Natural killer cell treated with Interleukin-12 subunit alpha and Interleukin-12 subunit beta and Interleukin-15 and Interleukin-18, amount 100 ng/mL, for 72 hours (primary cell): ENCODE data around the gene OR13C8. TPM values are rescaled to one million over a fixed set of nuclear protein-coding genes. Genes with fewer than 3 reads are reported as not detected.
"Not testable (repeated sequence)": the region's sequence is repeated elsewhere in the genome, so short reads cannot be mapped to it uniquely, and the experiment has no call there.

Experiments
- ATAC-seq, 2 donors: fragments of 150-1000 bp; cut with Tn5 transposase in 1 of 2; sonication (Bioruptor Pico), chemical (Tn5 transposase) in 1 of 2; 2 replicates each; pipeline ENCODE4 v1.10.0; 2021
- DNase-seq: peaks from one replicate; pipeline ENCODE4 v3.0.0; 2022; ENCODE audit warnings: low spot score
- H3K27ac Mint-ChIP-seq, 2 donors: 1 replicate in 1 of 2; 2 replicates in 1 of 2; pipeline ENCODE4 v1.8.0; 2022; ENCODE audit warnings: mixed read lengths in 2 of 2, mild to moderate bottlenecking in 1 of 2, moderate library complexity in 1 of 2
- H3K27me3 Mint-ChIP-seq, 2 donors: 1 replicate in 1 of 2; 2 replicates in 1 of 2; pipeline ENCODE4 v1.8.0; 2022; ENCODE audit warnings: mixed read lengths in 2 of 2
- H3K36me3 Mint-ChIP-seq: one replicate; pipeline ENCODE4 v1.8.0; 2022; ENCODE audit warnings: mixed read lengths
- H3K4me1 Mint-ChIP-seq, 2 donors: 1 replicate in 1 of 2; 2 replicates in 1 of 2; pipeline ENCODE4 v1.8.0; 2022; ENCODE audit warnings: low read depth in 2 of 2, mixed read lengths in 2 of 2, mild to moderate bottlenecking in 1 of 2
- H3K4me3 Mint-ChIP-seq: one replicate; pipeline ENCODE4 v1.8.0; 2022; ENCODE audit warnings: mixed read lengths
- H3K9me3 Mint-ChIP-seq: 2 replicates; pipeline ENCODE4 v1.8.0; 2022; ENCODE audit warnings: mixed read lengths
- total RNA-seq, 2 donors: library from RNA; stranded (reverse); gene quantifications; one replicate each; pipeline ENCODE4 v1.2.3, GENCODE V29; 2022

Gene OR13C8
- total RNA-seq, 2 donors from 2014 or later, result not detected

DNA sequence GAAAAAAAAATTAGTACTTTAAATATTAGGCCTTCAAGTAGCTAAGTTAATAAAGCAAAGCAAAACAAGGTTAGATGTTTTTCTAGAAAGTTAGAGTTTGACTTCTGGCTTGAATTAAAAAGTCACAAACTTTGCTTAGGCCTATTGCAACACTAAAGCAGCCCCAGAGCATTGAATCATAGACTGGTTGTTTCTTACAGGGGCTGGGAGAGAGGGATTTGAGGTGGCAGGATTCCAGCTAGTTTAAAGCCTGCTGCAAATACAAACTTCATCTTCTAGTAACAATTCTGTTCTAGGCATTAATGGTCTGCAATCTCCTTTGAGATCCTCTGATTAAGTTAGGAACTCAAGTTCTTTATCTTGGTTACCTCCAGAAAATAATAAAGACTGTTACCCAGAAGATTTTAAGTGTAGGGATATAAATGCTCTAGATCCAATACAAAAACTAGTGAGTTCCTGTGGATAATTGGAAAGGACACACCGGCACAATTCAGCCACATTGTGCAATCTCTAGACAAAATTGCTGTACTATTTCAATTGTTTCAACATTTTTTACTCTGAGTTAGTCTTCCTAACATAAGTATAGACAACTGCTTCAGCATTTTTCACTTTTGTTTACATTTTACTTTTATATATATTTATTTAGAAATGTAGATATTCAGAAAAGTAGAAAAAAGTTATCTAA is 17.7 kb downstream of the OR13C8 start:
- Mint-ChIP-seq H3K4me3 (no peak overlapping the region), H3K36me3 (no peaks in the 10 kb centered on the region), H3K4me1 (no peaks in the 10 kb centered on the region), H3K9me3 (no peaks in the 10 kb centered on the region), H3K27ac (no peak overlapping the region), H3K27me3 (no peaks in the 10 kb centered on the region)
- DNase-seq (no peak), ATAC-seq (no peak)

DNA sequence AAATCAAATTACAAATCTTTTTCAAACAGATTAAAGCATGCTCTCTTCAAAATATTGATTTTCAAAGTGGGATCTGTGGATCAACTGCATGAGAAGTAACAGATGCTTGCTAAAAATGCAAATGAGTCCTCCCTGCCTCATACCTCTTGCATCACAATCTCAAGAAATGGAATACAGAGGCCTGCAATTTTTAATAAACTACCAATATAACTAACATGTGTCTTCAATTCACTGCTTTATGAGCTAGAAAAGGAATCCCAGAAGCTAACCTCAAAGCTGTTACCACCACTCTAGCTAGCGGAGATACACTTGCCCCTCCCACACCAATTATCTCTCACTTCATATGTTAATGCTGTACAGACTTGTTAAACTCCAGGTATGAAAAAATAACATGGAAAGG is 20.7 kb downstream of the OR13C8 start:
- ATAC-seq (no peak), DNase-seq (no peak)
- Mint-ChIP-seq H3K36me3 (no peaks in the 10 kb centered on the region), H3K4me3 (no peak overlapping the region), H3K9me3 (peaks cover 4% of the 10 kb centered on the region), H3K4me1 (no peaks in the 10 kb centered on the region), H3K27me3 (no peaks in the 10 kb centered on the region), H3K27ac (no peak overlapping the region)

DNA sequence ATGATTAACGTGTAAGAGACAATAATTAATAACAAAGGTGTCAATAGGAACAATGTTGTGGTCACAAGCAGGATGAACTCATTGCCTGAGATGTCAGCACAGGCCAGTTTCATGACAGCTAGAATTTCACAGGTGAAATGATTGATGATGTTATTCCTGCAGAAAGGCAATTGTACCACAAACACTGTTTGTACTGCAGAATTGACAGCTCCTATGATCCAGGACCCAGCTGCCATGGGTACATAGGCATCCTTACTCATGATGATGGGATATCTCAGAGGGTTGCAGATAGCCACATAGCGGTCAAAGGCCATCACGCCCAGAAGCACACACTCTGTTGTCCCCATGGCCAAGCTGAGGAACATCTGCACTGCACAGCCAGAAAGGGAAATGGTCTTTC is 29.8 kb downstream of the OR13C8 start:
- H3K27ac Mint-ChIP-seq, H3K36me3 Mint-ChIP-seq, ATAC-seq, H3K4me1 Mint-ChIP-seq, H3K9me3 Mint-ChIP-seq, H3K27me3 Mint-ChIP-seq, DNase-seq, H3K4me3 Mint-ChIP-seq: not testable (repeated sequence)

DNA sequence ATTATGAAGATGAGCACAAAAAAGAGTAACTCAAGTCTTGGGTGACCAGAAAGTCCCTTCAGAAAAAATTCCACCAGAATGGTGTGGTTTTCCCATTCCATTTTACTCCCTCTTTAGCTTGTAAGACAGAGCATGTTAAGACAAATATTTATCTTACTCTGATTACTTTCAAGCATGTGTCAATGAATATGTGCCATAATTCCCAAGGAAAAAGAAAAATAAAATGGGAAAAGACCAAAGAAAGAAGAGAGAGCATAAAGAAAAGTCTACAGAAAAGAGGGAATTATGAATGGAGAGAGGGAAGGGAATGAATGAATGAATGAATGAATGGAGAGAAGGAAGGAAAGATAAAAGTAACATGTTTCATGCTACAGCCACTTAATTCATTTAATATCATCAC is 30.3 kb downstream of the OR13C8 start, which contains the start of gene OR13C5:
Gene OR13C5, minus strand, starts transcription at position 101 of the 400 bp plus-strand sequence. Its CDS starts 0 bp downstream, at position 101.
- H3K4me1 Mint-ChIP-seq, H3K9me3 Mint-ChIP-seq, DNase-seq, H3K27ac Mint-ChIP-seq, ATAC-seq, H3K36me3 Mint-ChIP-seq, H3K4me3 Mint-ChIP-seq, H3K27me3 Mint-ChIP-seq: not testable (repeated sequence)

DNA sequence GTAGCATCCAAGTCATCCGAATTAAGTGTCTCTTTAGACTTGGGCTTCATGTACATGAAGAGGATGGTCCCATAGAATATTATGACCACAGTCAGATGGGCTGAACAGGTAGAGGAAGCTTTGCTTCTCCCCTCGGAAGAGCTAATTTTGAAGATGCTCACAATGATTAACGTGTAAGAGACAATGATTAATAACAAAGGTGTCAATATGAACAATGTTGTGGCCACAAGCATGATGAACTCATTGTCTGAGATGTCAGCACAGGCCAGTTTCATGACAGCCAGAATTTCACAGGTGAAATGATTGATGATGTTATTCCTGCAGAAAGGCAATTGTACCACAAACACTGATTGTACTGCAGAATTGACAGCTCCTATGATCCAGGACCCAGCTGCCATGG is 35.8 kb downstream of the OR13C8 start:
- Mint-ChIP-seq H3K4me1 (no peaks in the 10 kb centered on the region), H3K9me3 (no peaks in the 10 kb centered on the region), H3K27me3 (no peaks in the 10 kb centered on the region), H3K4me3 (no peak overlapping the region), H3K36me3 (no peaks in the 10 kb centered on the region), H3K27ac (no peak overlapping the region)
- ATAC-seq (no peak), DNase-seq (no peak)

DNA sequence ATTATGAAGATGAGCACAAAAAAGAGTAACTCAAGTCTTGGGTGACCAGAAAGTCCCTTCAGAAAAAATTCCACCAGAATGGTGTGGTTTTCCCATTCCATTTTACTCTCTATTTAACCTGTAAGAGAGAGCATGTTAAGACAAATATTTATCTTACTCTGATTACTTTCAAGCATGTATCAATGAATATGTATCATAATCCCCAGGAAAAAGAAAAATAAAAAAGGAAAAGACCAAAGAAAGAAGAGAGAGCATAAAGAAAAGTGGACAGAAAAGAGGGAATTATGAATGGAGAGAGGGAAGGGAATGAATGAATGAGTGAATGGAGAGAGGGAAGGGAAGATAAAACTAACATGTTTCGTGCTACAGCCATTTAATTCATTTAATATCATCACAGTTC is 36.6 kb downstream of the OR13C8 start, which contains the start of gene OR13C2:
Gene OR13C2, minus strand, starts transcription at position 101 of the 400 bp plus-strand sequence. Its CDS starts 0 bp downstream, at position 101.
- ATAC-seq, H3K27me3 Mint-ChIP-seq, H3K36me3 Mint-ChIP-seq, H3K9me3 Mint-ChIP-seq, H3K4me3 Mint-ChIP-seq, H3K27ac Mint-ChIP-seq, DNase-seq, H3K4me1 Mint-ChIP-seq: not testable (repeated sequence)

DNA sequence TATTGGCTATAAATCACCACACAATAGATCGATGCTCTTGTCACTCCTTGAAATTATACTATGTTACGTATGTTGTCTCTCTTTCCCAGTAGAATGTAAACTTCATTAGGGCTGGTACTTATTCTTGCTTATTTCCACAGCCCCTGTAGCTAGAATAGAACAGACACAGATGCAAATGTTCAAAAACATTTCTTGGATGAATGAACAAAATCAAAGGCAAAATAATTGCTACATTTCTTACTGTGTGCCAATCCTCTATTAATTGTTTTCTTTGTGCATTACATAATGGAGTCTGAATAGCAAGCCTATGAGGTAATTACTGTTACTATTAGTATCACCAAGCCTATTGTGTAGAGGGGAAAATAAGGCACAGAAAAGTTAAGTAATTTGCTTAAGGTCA is 37.2 kb downstream of the OR13C8 start:
- Mint-ChIP-seq H3K27ac (no peak overlapping the region), H3K36me3 (no peaks in the 10 kb centered on the region), H3K9me3 (no peaks in the 10 kb centered on the region), H3K4me1 (no peaks in the 10 kb centered on the region), H3K27me3 (no peaks in the 10 kb centered on the region), H3K4me3 (no peak overlapping the region)
- ATAC-seq, result no peak
- DNase-seq, result no peak

DNA sequence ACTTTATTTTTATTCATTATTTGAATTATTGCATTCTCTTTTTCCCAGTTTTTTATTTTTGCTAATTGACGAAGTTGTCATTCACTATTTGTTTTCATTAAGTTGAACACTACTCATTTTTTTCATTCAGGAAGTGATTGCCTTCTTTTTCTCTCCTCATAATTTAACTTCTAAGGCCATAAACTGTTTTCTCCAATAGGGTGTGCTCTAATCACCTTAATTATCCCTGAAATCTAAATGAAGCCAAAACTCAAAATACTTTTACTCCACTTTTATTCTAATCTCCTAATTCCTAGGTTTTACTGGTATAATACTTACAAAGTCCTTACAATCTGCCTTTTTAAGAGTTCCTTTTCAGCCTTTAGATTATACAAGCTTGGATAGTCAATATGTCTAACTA is 39.4 kb downstream of the OR13C8 start:
- ATAC-seq (no peak), DNase-seq (no peak)
- Mint-ChIP-seq H3K4me1 (no peaks in the 10 kb centered on the region), H3K27me3 (no peaks in the 10 kb centered on the region), H3K27ac (no peak overlapping the region), H3K9me3 (no peaks in the 10 kb centered on the region), H3K4me3 (no peak overlapping the region), H3K36me3 (no peaks in the 10 kb centered on the region)

DNA sequence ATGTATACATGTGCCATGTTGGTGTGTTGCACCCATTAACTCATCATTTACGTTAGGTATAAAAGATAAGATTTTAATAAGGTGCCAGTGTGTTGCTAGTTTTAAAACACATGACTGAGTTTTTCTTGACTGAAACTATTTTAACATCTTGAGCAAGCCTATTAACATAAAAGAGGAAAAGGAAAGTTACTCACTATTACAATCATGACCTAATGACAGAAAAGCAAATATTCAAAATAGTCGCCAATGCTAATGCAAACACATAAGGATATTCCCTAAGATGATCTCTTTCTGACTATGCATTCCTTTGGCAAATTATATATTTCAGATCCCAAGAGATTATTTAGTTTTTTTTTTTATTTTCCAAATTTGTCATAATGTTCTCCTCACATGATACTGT is 42.2 kb downstream of the OR13C8 start:
- H3K27me3 Mint-ChIP-seq, result no peaks in the 10 kb centered on the region
- H3K36me3 Mint-ChIP-seq, result no peaks in the 10 kb centered on the region
- H3K4me3 Mint-ChIP-seq, result no peak overlapping the region
- no peak for DNase-seq
- ATAC-seq, result no peak
- H3K9me3 Mint-ChIP-seq, result no peaks in the 10 kb centered on the region
- H3K27ac Mint-ChIP-seq, result no peak overlapping the region
- no peaks in the 10 kb centered on the region for H3K4me1 Mint-ChIP-seq

DNA sequence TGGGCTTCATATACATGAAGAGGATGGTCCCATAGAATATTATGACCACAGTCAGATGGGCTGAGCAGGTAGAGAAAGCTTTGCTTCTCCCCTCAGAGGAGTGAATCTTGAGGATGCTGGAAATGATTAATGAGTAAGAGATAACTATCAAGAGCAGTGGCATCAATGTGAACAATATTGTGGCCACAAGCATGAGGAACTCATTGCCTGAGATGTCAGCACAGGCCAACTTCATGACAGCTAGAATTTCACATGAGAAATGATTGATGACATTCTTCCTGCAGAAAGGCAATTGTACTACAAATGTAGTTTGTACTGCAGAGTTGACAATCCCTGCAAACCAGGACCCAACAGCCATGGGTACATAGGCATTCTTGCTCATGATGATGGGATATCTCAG is 48.5 kb downstream of the OR13C8 start:
- Mint-ChIP-seq H3K27ac (no peak overlapping the region), H3K9me3 (no peaks in the 10 kb centered on the region), H3K36me3 (no peaks in the 10 kb centered on the region), H3K4me3 (no peak overlapping the region), H3K4me1 (no peaks in the 10 kb centered on the region), H3K27me3 (no peaks in the 10 kb centered on the region)
- ATAC-seq (no peak), DNase-seq (no peak)

DNA sequence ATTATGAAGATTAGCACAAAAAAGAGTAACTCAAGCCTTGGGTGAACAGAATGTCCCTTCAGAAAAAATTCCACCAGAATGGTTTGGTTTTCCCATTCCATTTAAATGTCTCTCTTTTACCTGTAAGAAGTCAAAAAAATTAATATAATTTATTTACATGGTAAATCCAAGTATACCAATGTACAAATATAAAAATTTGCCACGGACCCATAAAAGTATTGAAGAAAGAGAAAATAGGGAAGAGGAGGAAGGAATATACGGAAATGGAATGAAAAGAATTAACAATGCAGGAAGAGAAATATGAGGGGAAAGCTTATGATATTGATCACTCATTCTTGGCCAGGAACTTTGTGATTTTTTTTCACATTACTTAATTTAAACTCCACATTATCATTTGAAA is 49.1 kb downstream of the OR13C8 start, which contains the start of gene OR13C9:
Gene OR13C9, minus strand, starts transcription at position 101 of the 400 bp plus-strand sequence. Its CDS starts 0 bp downstream, at position 101.
- ATAC-seq (no peak), DNase-seq (no peak)
- Mint-ChIP-seq H3K36me3 (no peaks in the 10 kb centered on the region), H3K4me3 (no peak within 1 kb of the TSS), H3K27me3 (no peaks in the 10 kb centered on the region), H3K27ac (no peak within 1 kb of the TSS), H3K4me1 (no peaks in the 10 kb centered on the region), H3K9me3 (no peaks in the 10 kb centered on the region)

Other genes starting within 250 kb of the OR13C8 start
- not detected for gene OR13F1, start 64.9 kb upstream of the OR13C8 start, total RNA-seq
- not detected for gene OR13C4, start 42.0 kb upstream of the OR13C8 start, total RNA-seq
- not detected for gene OR13C3, start 32.3 kb upstream of the OR13C8 start, total RNA-seq
- gene OR13C5, start 30.2 kb downstream of the OR13C8 start, total RNA-seq, result not detected
- gene OR13C2, start 36.5 kb downstream of the OR13C8 start, total RNA-seq, result not detected
- gene OR13C9, start 49.0 kb downstream of the OR13C8 start, total RNA-seq, result not detected
- not detected for gene OR13D1, start 125.3 kb downstream of the OR13C8 start, total RNA-seq
- 1 to 10 TPM; 5.6 to 7.7 TPM for gene NIPSNAP3A, start 178.5 kb downstream of the OR13C8 start, total RNA-seq
- gene NIPSNAP3B, start 195.0 kb downstream of the OR13C8 start, total RNA-seq, result not detected